WTC11 (cell line): ENCODE measurements around the gene PLCB3. TPM values are rescaled to one million over a fixed set of nuclear protein-coding genes. Genes with fewer than 3 reads are reported as not detected.

Source experiments
- ATAC-seq: fragments of 200-7000 bp; cut with Tn5 transposase; 2 replicates; pipeline ENCODE4 v1.10.0; 2021; ENCODE audit warnings: mild to moderate bottlenecking, moderate library complexity
- CTCF ChIA-PET: fragments of 300-600 bp; sonication (Branson Sonifier 250); formaldehyde crosslinking; loops from one replicate; lab custom pipeline; 2021; ENCODE audit warnings: antibody characterized with exemption; lab: Charles Lee
- POLR2A ChIA-PET: fragments of 350-600 bp; sonication (Branson Sonifier 250); formaldehyde crosslinking; loops from one replicate; lab custom pipeline; 2021; ENCODE audit warnings: antibody characterized with exemption; lab: Charles Lee
- DNase-seq: peaks from one replicate; pipeline ENCODE4 v3.0.0; 2021; ENCODE audit warnings: low spot score
- H3K27ac Mint-ChIP-seq: 2 replicates; pipeline ENCODE4 v1.8.0; 2021; ENCODE audit warnings: mixed read lengths
- H3K27me3 Mint-ChIP-seq: 2 replicates; pipeline ENCODE4 v1.8.0; 2021; ENCODE audit warnings: low read depth, mild to moderate bottlenecking, moderate library complexity, mixed read lengths
- H3K36me3 Mint-ChIP-seq: 2 replicates; pipeline ENCODE4 v1.8.0; 2021; ENCODE audit warnings: mixed read lengths
- H3K4me1 Mint-ChIP-seq: 2 replicates; pipeline ENCODE4 v1.8.0; 2022; ENCODE audit warnings: mixed read lengths
- H3K4me3 Mint-ChIP-seq: 2 replicates; pipeline ENCODE4 v1.8.0; 2021; ENCODE audit warnings: mild to moderate bottlenecking, moderate library complexity, mixed read lengths
- H3K9me3 Mint-ChIP-seq: 2 replicates; pipeline ENCODE4 v1.8.0; 2021; ENCODE audit warnings: mixed read lengths
- ARID4B ChIP-seq: sonication (generic); formaldehyde crosslinking; IDR thresholded peaks from 2 replicates; pipeline ENCODE4 v1.8.0; 2023; ENCODE audit warnings: missing genetic modification reagents, mild to moderate bottlenecking, borderline replicate concordance
- ATF1 ChIP-seq: sonication (generic); formaldehyde crosslinking; IDR thresholded peaks from 2 replicates; pipeline ENCODE4 v1.8.1; 2023; ENCODE audit warnings: mild to moderate bottlenecking, moderate library complexity, missing genetic modification reagents
- ATF6 ChIP-seq: sonication (generic); formaldehyde crosslinking; IDR thresholded peaks from 2 replicates; pipeline ENCODE4 v1.8.1; 2023; ENCODE audit warnings: mild to moderate bottlenecking, missing genetic modification reagents
- CDX4 ChIP-seq: fragments of 250-450 bp; sonication (Bioruptor Pico); IDR thresholded peaks from 2 replicates; pipeline ENCODE4 v1.9.0; 2021; ENCODE audit warnings: moderate library complexity, mild to moderate bottlenecking, inconsistent platforms, borderline replicate concordance
- CREB1 ChIP-seq: sonication (generic); formaldehyde crosslinking; IDR thresholded peaks from 2 replicates; pipeline ENCODE4 v1.8.0; 2023; ENCODE audit warnings: mild to moderate bottlenecking, missing genetic modification reagents
- CTCF ChIP-seq: fragments of 200-600 bp; IDR thresholded peaks from 2 replicates; pipeline ENCODE4 v1.8.0; 2022; ENCODE audit warnings: antibody characterized with exemption
- E2F4 ChIP-seq: sonication (generic); formaldehyde crosslinking; IDR thresholded peaks from 2 replicates; pipeline ENCODE4 v1.8.1; 2022; ENCODE audit warnings: low read depth, mild to moderate bottlenecking, moderate library complexity, missing genetic modification reagents, borderline replicate concordance
- E2F5 ChIP-seq: sonication (generic); formaldehyde crosslinking; IDR thresholded peaks from 2 replicates; pipeline ENCODE4 v1.8.1; 2022; ENCODE audit warnings: mild to moderate bottlenecking, moderate library complexity, missing genetic modification reagents
- EMX1 ChIP-seq: fragments of 250-450 bp; sonication (Bioruptor Pico); IDR thresholded peaks from 2 replicates; pipeline ENCODE4 v1.8.0; 2021; ENCODE audit warnings: mild to moderate bottlenecking
- ESRRA ChIP-seq: sonication (generic); formaldehyde crosslinking; IDR thresholded peaks from 2 replicates; pipeline ENCODE4 v1.8.1; 2022; ENCODE audit warnings: mild to moderate bottlenecking, missing genetic modification reagents, borderline replicate concordance
- FOXP4 ChIP-seq: sonication (generic); formaldehyde crosslinking; IDR thresholded peaks from 2 replicates; pipeline ENCODE4 v1.8.0; 2022; ENCODE audit warnings: mild to moderate bottlenecking, missing genetic modification reagents
- HMGXB4 ChIP-seq: sonication (generic); formaldehyde crosslinking; IDR thresholded peaks from 2 replicates; pipeline ENCODE4 v1.8.1; 2023; ENCODE audit warnings: mild to moderate bottlenecking, moderate library complexity, missing genetic modification reagents
- KAT7 ChIP-seq: sonication (generic); formaldehyde crosslinking; IDR thresholded peaks from 2 replicates; pipeline ENCODE4 v1.8.1; 2023; ENCODE audit warnings: missing genetic modification reagents, mild to moderate bottlenecking, borderline replicate concordance
- MAX ChIP-seq: sonication (generic); formaldehyde crosslinking; IDR thresholded peaks from 2 replicates; pipeline ENCODE4 v1.8.0; 2022; ENCODE audit warnings: mild to moderate bottlenecking, missing genetic modification reagents
- NR1H2 ChIP-seq: sonication (generic); formaldehyde crosslinking; IDR thresholded peaks from 2 replicates; pipeline ENCODE4 v1.9.0; 2021; ENCODE audit warnings: mild to moderate bottlenecking, moderate library complexity, missing genetic modification reagents
- OVOL2 ChIP-seq: fragments of 250-450 bp; sonication (Bioruptor Pico); IDR thresholded peaks from 2 replicates; pipeline ENCODE4 v1.9.0; 2021; ENCODE audit warnings: mild to moderate bottlenecking, borderline replicate concordance
- PRRX2 ChIP-seq: fragments of 250-450 bp; sonication (Bioruptor Pico); IDR thresholded peaks from 2 replicates; pipeline ENCODE4 v1.8.0; 2021; ENCODE audit warnings: mild to moderate bottlenecking
- SMAD3 ChIP-seq: sonication (generic); formaldehyde crosslinking; IDR thresholded peaks from 2 replicates; pipeline ENCODE4 v1.8.0; 2022; ENCODE audit warnings: missing genetic modification reagents, mild to moderate bottlenecking, borderline replicate concordance
- TEAD1 ChIP-seq: sonication (generic); formaldehyde crosslinking; IDR thresholded peaks from 2 replicates; pipeline ENCODE4 v1.8.0; 2022; ENCODE audit warnings: mild to moderate bottlenecking, missing genetic modification reagents
- ZBTB21 ChIP-seq: sonication (generic); formaldehyde crosslinking; IDR thresholded peaks from 2 replicates; pipeline ENCODE4 v1.8.1; 2023; ENCODE audit warnings: mild to moderate bottlenecking, missing genetic modification reagents, borderline replicate concordance
- total RNA-seq: library from RNA; stranded (reverse); gene quantifications from 3 replicates; pipeline ENCODE4 v1.2.3, GENCODE V29; 2021

Gene PLCB3
- total RNA-seq, 1 experiment from 2014 or later = 97.4 TPM

GRCh38 chr11:64304316-64305072 is 53.2 kb downstream of the PLCB3 start:
- POLR2A ChIA-PET = interaction anchor here (0.6 to 2.6 kb wide), 11 partner anchors 13 to 474 kb away, joined by 3 to 25 read pairs (median 4); partner anchors contain the start of genes PRDX5 and TRMT112
- peaks cover 26% of the 10 kb centered on the region for H3K27me3 Mint-ChIP-seq
- CTCF ChIA-PET = interaction anchor here (0.6 to 5.6 kb wide), 43 partner anchors 8 to 370 kb away, joined by 3 to 151 read pairs (median 5); partner anchors contain the start of genes BAD, DNAJC4, FERMT3 and FKBP2
- peak; percentile 35; the same call in 1 of the 2 replicates for TF ChIP-seq E2F5 (CRISPR knock-in tag)
- TF ChIP-seq ATF6 = no peak
- TF ChIP-seq EMX1 (CRISPR knock-in tag) = no peak
- TF ChIP-seq HMGXB4 = peak; percentile 87; the same call in 1 of the 2 replicates
- TF ChIP-seq KAT7 (CRISPR knock-in tag) = no peak
- peak; percentile 84 for TF ChIP-seq CTCF
- no peak for TF ChIP-seq CDX4 (CRISPR knock-in tag)
- no peak for TF ChIP-seq NR1H2 (CRISPR knock-in tag)
- TF ChIP-seq TEAD1 (CRISPR knock-in tag) = peak; percentile 52; the same call in 1 of the 2 replicates
- peak; percentile 77; the same call in 1 of the 2 replicates for TF ChIP-seq SMAD3 (CRISPR knock-in tag)
- no peak for TF ChIP-seq ZBTB21 (CRISPR knock-in tag)
- 0 out of 2 replicates have a peak, but pooled peaks have one; percentile 25 for TF ChIP-seq CREB1 (CRISPR knock-in tag)
- TF ChIP-seq E2F4 (CRISPR knock-in tag) = no peak
- TF ChIP-seq MAX = peak; percentile 80
- TF ChIP-seq ESRRA (CRISPR knock-in tag) = peak; percentile 100
- no peak for TF ChIP-seq PRRX2
- 0 out of 2 replicates have a peak, but pooled peaks have one; percentile 55 for TF ChIP-seq ATF1
- TF ChIP-seq ARID4B = no peak
- no peak for TF ChIP-seq OVOL2 (CRISPR knock-in tag)
- TF ChIP-seq FOXP4 (CRISPR knock-in tag) = no peak

More at GRCh38 chr11:64304316-64305072, 53.2 kb downstream of the PLCB3 start:
- Mint-ChIP-seq H3K27ac (peak overlapping the region; percentile 100), H3K36me3 (peaks cover 3% of the 10 kb centered on the region), H3K4me3 (peak overlapping the region; percentile 91), H3K9me3 (no peaks in the 10 kb centered on the region), H3K4me1 (peaks cover 16% of the 10 kb centered on the region)
- peak; percentile 97 for DNase-seq
- peak; percentile 31 for ATAC-seq
